Duodenal mucosa (tissue), 2 donors: ENCODE data around the gene TSPAN18.
A peak's percentile ranks its signal among the peaks of the same experiment; 100 is the strongest.

ENCODE experiments used
- H3K27ac ChIP-seq: one replicate; pipeline ENCODE4 v1.7.0; 2013; ENCODE audit warnings: low read depth, low read length
- H3K27me3 ChIP-seq, 2 donors: one replicate each; pipeline ENCODE4 v1.7.0; 2013; ENCODE audit warnings: low read length in 2 of 2, control low read depth in 1 of 2; ENCODE audit not compliant: insufficient read depth in 2 of 2, control insufficient read depth in 1 of 2
- H3K36me3 ChIP-seq, 2 donors: one replicate each; pipeline ENCODE4 v1.7.0; 2013; ENCODE audit warnings: low read length in 2 of 2, control low read depth in 1 of 2; ENCODE audit not compliant: insufficient read depth in 2 of 2, control insufficient read depth in 1 of 2
- H3K4me1 ChIP-seq, 2 donors: one replicate each; pipeline ENCODE4 v1.7.0; 2013; ENCODE audit warnings: low read length in 2 of 2, control low read depth in 1 of 2; ENCODE audit not compliant: insufficient read depth in 2 of 2, control insufficient read depth in 1 of 2
- H3K4me3 ChIP-seq, 2 donors: one replicate each; pipeline ENCODE4 v1.7.0; 2013; ENCODE audit warnings: low read length in 2 of 2, low read depth in 1 of 2
- H3K9ac ChIP-seq, 2 donors: one replicate each; pipeline ENCODE4 v1.7.0; 2013; ENCODE audit warnings: low read length in 2 of 2, low read depth in 1 of 2
- H3K9me3 ChIP-seq, 2 donors: one replicate each; pipeline ENCODE4 v1.7.0; 2013; ENCODE audit warnings: low read length in 2 of 2, control low read depth in 1 of 2; ENCODE audit not compliant: control insufficient read depth in 1 of 2

The TSPAN18 gene

GRCh38 chr11:44860346-44860745 lies 133.6 kb downstream of the TSPAN18 start:
- no peak overlapping the region for H3K27ac ChIP-seq

GRCh38 chr11:44861849-44862557 lies 135.2 kb downstream of the TSPAN18 start:
- no peaks in the 10 kb centered on the region for H3K27me3 ChIP-seq
- H3K9me3 ChIP-seq: no peaks in the 10 kb centered on the region
- peak overlapping the region in 1 of 2 donors; percentile 9 for H3K4me3 ChIP-seq
- peaks cover 11 to 16% of the 10 kb centered on the region in 2 donors for H3K4me1 ChIP-seq
- H3K36me3 ChIP-seq: no peaks in the 10 kb centered on the region
- H3K9ac ChIP-seq: peak overlapping the region in 1 of 2 donors; percentile 19
- H3K27ac ChIP-seq: peak overlapping the region; percentile 43

More at GRCh38 chr11:44860346-44860745, 133.6 kb downstream of the TSPAN18 start:
- H3K4me3 ChIP-seq: no peak overlapping the region
- no peak overlapping the region for H3K9ac ChIP-seq
- no peaks in the 10 kb centered on the region for H3K36me3 ChIP-seq
- H3K27me3 ChIP-seq: no peaks in the 10 kb centered on the region
- peaks cover 11 to 16% of the 10 kb centered on the region in 2 donors for H3K4me1 ChIP-seq
- no peaks in the 10 kb centered on the region for H3K9me3 ChIP-seq

- H3K4me3 ChIP-seq: no peak overlapping the region
- no peak overlapping the region for H3K9ac ChIP-seq
- H3K36me3 ChIP-seq: no peaks in the 10 kb centered on the region
- H3K9me3 ChIP-seq: no peaks in the 10 kb centered on the region
- no peaks in the 10 kb centered on the region for H3K27me3 ChIP-seq
- peaks cover 11 to 16% of the 10 kb centered on the region in 2 donors for H3K4me1 ChIP-seq
- H3K27ac ChIP-seq: peak overlapping the region; percentile 54
Observed at GRCh38 chr11:44862558-44863101, 135.9 kb downstream of the TSPAN18 start.

- Histone ChIP-seq H3K27me3 (no peaks in the 10 kb centered on the region), H3K4me1 (peaks cover 11 to 16% of the 10 kb centered on the region in 2 donors), H3K27ac (peak overlapping the region; percentile 54), H3K36me3 (no peaks in the 10 kb centered on the region), H3K4me3 (no peak overlapping the region), H3K9me3 (no peaks in the 10 kb centered on the region), H3K9ac (no peak overlapping the region)
Observed at GRCh38 chr11:44863231-44863630, 136.5 kb downstream of the TSPAN18 start.

- H3K27ac ChIP-seq: no peak overlapping the region
- no peak overlapping the region for H3K9ac ChIP-seq
- H3K9me3 ChIP-seq: no peaks in the 10 kb centered on the region
- H3K27me3 ChIP-seq: no peaks in the 10 kb centered on the region
- no peak overlapping the region for H3K4me3 ChIP-seq
- H3K4me1 ChIP-seq: peaks cover 11 to 16% of the 10 kb centered on the region in 2 donors
- H3K36me3 ChIP-seq: no peaks in the 10 kb centered on the region
Observed at GRCh38 chr11:44865866-44866272, 139.1 kb downstream of the TSPAN18 start.

- H3K4me1 ChIP-seq: peaks cover 11 to 16% of the 10 kb centered on the region in 2 donors
- no peaks in the 10 kb centered on the region for H3K9me3 ChIP-seq
Observed at GRCh38 chr11:44866286-44866685, 139.5 kb downstream of the TSPAN18 start.

GRCh38 chr11:44868021-44868420 lies 141.3 kb downstream of the TSPAN18 start:
- no peaks in the 10 kb centered on the region for H3K9me3 ChIP-seq
- peaks cover 0 to 1% of the 10 kb centered on the region in 2 donors for H3K4me1 ChIP-seq
- no peak overlapping the region for H3K4me3 ChIP-seq
- no peaks in the 10 kb centered on the region for H3K27me3 ChIP-seq
- no peak overlapping the region for H3K9ac ChIP-seq
- no peaks in the 10 kb centered on the region for H3K36me3 ChIP-seq
- no peak overlapping the region for H3K27ac ChIP-seq

More at GRCh38 chr11:44866286-44866685, 139.5 kb downstream of the TSPAN18 start:
- Histone ChIP-seq H3K27ac (no peak overlapping the region), H3K36me3 (no peaks in the 10 kb centered on the region), H3K4me3 (no peak overlapping the region), H3K9ac (no peak overlapping the region), H3K27me3 (no peaks in the 10 kb centered on the region)

GRCh38 chr11:44868455-44869421 lies 142.0 kb downstream of the TSPAN18 start:
- no peaks in the 10 kb centered on the region for H3K27me3 ChIP-seq
- no peak overlapping the region for H3K9ac ChIP-seq
- no peak overlapping the region for H3K4me3 ChIP-seq
- no peaks in the 10 kb centered on the region for H3K36me3 ChIP-seq
- H3K4me1 ChIP-seq: no peaks in the 10 kb centered on the region
- H3K9me3 ChIP-seq: no peaks in the 10 kb centered on the region
- no peak overlapping the region for H3K27ac ChIP-seq

GRCh38 chr11:44870181-44870580 lies 143.4 kb downstream of the TSPAN18 start:
- no peak overlapping the region for H3K4me3 ChIP-seq
- H3K27me3 ChIP-seq: no peaks in the 10 kb centered on the region
- no peaks in the 10 kb centered on the region for H3K36me3 ChIP-seq
- H3K27ac ChIP-seq: no peak overlapping the region
- H3K9ac ChIP-seq: no peak overlapping the region
- no peaks in the 10 kb centered on the region for H3K9me3 ChIP-seq
- no peaks in the 10 kb centered on the region for H3K4me1 ChIP-seq
